ENCODE data around the gene APIP. TPM values are rescaled to one million over a fixed set of nuclear protein-coding genes. Genes with fewer than 3 reads are reported as not detected.

Gene APIP
- total RNA-seq, 1 donor from 2014 or later = 25.1 TPM

GRCh38 chr11:34941688-34942087 lies 25.5 kb upstream of the APIP start:
- Mint-ChIP-seq H3K27ac (ENCODE audit: unreplicated experiment) (no peak overlapping the region), H3K4me1 (no peaks in the 10 kb centered on the region), H3K36me3 (ENCODE audit: low read depth) (peaks cover 10% of the 10 kb centered on the region), H3K27me3 (ENCODE audit: low read depth) (no peaks in the 10 kb centered on the region), H3K4me3 (no peak overlapping the region), H3K9me3 (peaks cover 3% of the 10 kb centered on the region)
- DNase-seq (ENCODE audit: low read depth, low spot score) = no peak
- no peak for TF ChIP-seq CTCF (conservative IDR thresholded peaks at IDR 0.05)

DNA sequence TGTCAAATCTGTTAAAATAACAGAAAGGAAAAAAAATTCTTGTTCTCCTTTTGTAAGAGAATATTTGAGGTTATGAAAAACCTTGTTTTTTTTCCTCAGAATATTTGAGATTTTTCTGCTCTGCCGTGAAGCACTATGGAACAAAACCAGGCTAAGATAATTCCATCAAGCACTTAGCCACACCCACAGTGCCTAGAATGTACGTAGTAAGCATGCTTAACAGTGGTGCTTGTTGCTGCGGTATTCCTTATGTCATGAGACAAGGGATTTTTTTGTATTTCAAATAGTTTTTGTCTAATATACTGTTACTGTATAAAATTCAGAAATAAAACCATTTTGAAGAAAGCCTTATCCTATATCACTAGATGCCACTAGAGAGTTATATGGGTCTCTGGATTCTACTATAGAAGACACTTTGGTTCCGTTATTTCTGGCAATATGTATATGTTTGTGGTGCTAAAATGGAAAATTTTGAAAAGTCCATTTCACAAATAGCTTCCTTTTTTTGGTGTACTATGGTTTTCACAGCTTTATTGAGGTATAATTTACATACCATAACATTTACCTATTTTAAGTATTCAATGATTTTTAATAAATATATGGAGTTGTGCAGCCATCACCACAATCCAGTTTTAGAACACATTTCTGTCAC lies 24.0 kb upstream of the APIP start:
- Mint-ChIP-seq H3K27me3 (ENCODE audit: low read depth) (no peaks in the 10 kb centered on the region), H3K27ac (ENCODE audit: unreplicated experiment) (no peak overlapping the region), H3K36me3 (ENCODE audit: low read depth) (peaks cover 10% of the 10 kb centered on the region), H3K9me3 (peaks cover 3% of the 10 kb centered on the region), H3K4me1 (no peaks in the 10 kb centered on the region), H3K4me3 (no peak overlapping the region)
- no peak for TF ChIP-seq CTCF (conservative IDR thresholded peaks at IDR 0.05)
- no peak for DNase-seq (ENCODE audit: low read depth, low spot score)

- no peak for TF ChIP-seq CTCF (conservative IDR thresholded peaks at IDR 0.05)
- H3K27ac Mint-ChIP-seq (ENCODE audit: unreplicated experiment) = no peak overlapping the region
- DNase-seq (ENCODE audit: low read depth, low spot score) = no peak
- H3K4me1 Mint-ChIP-seq = no peaks in the 10 kb centered on the region
- peaks cover 10% of the 10 kb centered on the region for H3K36me3 Mint-ChIP-seq (ENCODE audit: low read depth)
- H3K27me3 Mint-ChIP-seq (ENCODE audit: low read depth) = no peaks in the 10 kb centered on the region
- no peak overlapping the region for H3K4me3 Mint-ChIP-seq
- H3K9me3 Mint-ChIP-seq = no peaks in the 10 kb centered on the region
Observed at GRCh38 chr11:34938611-34939010, 22.4 kb upstream of the APIP start.

GRCh38 chr11:34936945-34937629 lies 20.9 kb upstream of the APIP start:
- TF ChIP-seq CTCF (conservative IDR thresholded peaks at IDR 0.05) = no peak
- H3K27me3 Mint-ChIP-seq (ENCODE audit: low read depth) = no peaks in the 10 kb centered on the region
- no peak overlapping the region for H3K27ac Mint-ChIP-seq (ENCODE audit: unreplicated experiment)
- DNase-seq (ENCODE audit: low read depth, low spot score) = no peak
- H3K4me3 Mint-ChIP-seq = no peak overlapping the region
- no peaks in the 10 kb centered on the region for H3K9me3 Mint-ChIP-seq
- no peaks in the 10 kb centered on the region for H3K4me1 Mint-ChIP-seq
- H3K36me3 Mint-ChIP-seq (ENCODE audit: low read depth) = peaks cover 10% of the 10 kb centered on the region

- no peak for TF ChIP-seq CTCF (conservative IDR thresholded peaks at IDR 0.05)
- peaks cover 11% of the 10 kb centered on the region for H3K36me3 Mint-ChIP-seq (ENCODE audit: low read depth)
- H3K9me3 Mint-ChIP-seq = no peaks in the 10 kb centered on the region
- DNase-seq (ENCODE audit: low read depth, low spot score) = no peak
- H3K4me3 Mint-ChIP-seq = no peak overlapping the region
- H3K27ac Mint-ChIP-seq (ENCODE audit: unreplicated experiment) = no peak overlapping the region
- H3K4me1 Mint-ChIP-seq = peaks cover 25% of the 10 kb centered on the region
- H3K27me3 Mint-ChIP-seq (ENCODE audit: low read depth) = no peaks in the 10 kb centered on the region
Observed at GRCh38 chr11:34929794-34930763, 13.9 kb upstream of the APIP start.
